Cardiac fibroblast (primary cell): ENCODE measurements around the gene TANGO2.

Experiments used
- DNase-seq, 2 donors: peaks; one replicate each; pipeline versions ENCODE4 v3.0.0 to v3.0.0-alpha.2; 2010; ENCODE audit warnings: low read depth in 2 of 2
- H3K4me3 ChIP-seq, 2 donors: replicated peaks in 1 of 2; 1 replicate in 1 of 2; 2 replicates in 1 of 2; pipeline ENCODE4 v1.5.1; 2011; ENCODE audit warnings: low read depth in 2 of 2, low read length in 2 of 2, mild to moderate bottlenecking in 2 of 2, moderate library complexity in 1 of 2
- TF ChIP-seq, protein P1 (sequence below): IDR thresholded peaks from one replicate; pipeline ENCODE4 v1.5.1; 2011; ENCODE audit warnings: low read depth, mild to moderate bottlenecking, low read length, inconsistent platforms

TANGO2 gene

GRCh38 chr22:20115691-20116375 is 94.9 kb downstream of the TANGO2 start, which contains the start of gene RANBP1:
Gene RANBP1, plus strand, starts transcription at chr22:20116104. Its CDS starts 81 bp downstream, at chr22:20116185.
- TF ChIP-seq, protein P1, sequence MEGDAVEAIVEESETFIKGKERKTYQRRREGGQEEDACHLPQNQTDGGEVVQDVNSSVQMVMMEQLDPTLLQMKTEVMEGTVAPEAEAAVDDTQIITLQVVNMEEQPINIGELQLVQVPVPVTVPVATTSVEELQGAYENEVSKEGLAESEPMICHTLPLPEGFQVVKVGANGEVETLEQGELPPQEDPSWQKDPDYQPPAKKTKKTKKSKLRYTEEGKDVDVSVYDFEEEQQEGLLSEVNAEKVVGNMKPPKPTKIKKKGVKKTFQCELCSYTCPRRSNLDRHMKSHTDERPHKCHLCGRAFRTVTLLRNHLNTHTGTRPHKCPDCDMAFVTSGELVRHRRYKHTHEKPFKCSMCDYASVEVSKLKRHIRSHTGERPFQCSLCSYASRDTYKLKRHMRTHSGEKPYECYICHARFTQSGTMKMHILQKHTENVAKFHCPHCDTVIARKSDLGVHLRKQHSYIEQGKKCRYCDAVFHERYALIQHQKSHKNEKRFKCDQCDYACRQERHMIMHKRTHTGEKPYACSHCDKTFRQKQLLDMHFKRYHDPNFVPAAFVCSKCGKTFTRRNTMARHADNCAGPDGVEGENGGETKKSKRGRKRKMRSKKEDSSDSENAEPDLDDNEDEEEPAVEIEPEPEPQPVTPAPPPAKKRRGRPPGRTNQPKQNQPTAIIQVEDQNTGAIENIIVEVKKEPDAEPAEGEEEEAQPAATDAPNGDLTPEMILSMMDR: no peak
- DNase-seq: no peak
- peak within 1 kb of the TSS; percentile 98 for H3K4me3 ChIP-seq

GRCh38 chr22:20116376-20116950 is 95.6 kb downstream of the TANGO2 start:
- TF ChIP-seq, protein P1: no peak
- H3K4me3 ChIP-seq: peak overlapping the region; percentile 98
- DNase-seq: no peak
